HFFc6 (cell line): ENCODE measurements around the gene MAOB. TPM values are rescaled to one million over a fixed set of nuclear protein-coding genes. Genes with fewer than 3 reads are reported as not detected.
"Not testable (repeated sequence)": the region's sequence is repeated elsewhere in the genome, so short reads cannot be mapped to it uniquely, and the experiment has no call there.

ENCODE experiments used
- DNase-seq: peaks from one replicate; pipeline ENCODE4 v3.0.0-alpha.2; 2018
- H3K27ac Mint-ChIP-seq: 2 replicates; pipeline ENCODE4 v1.8.0; 2020; ENCODE audit warnings: mild to moderate bottlenecking, mixed read lengths
- H3K27me3 Mint-ChIP-seq: 2 replicates; pipeline ENCODE4 v1.8.0; 2021; ENCODE audit warnings: mild to moderate bottlenecking, moderate library complexity, mixed read lengths; ENCODE audit not compliant: insufficient read depth
- H3K36me3 Mint-ChIP-seq: 2 replicates; pipeline ENCODE4 v1.8.0; 2021; ENCODE audit warnings: low read depth, mixed read lengths
- H3K4me1 Mint-ChIP-seq: 2 replicates; pipeline ENCODE4 v1.8.0; 2020; ENCODE audit warnings: low read depth, mixed read lengths
- H3K4me3 Mint-ChIP-seq: 2 replicates; pipeline ENCODE4 v1.8.0; 2020; ENCODE audit warnings: mild to moderate bottlenecking, moderate library complexity, mixed read lengths
- H3K9me3 Mint-ChIP-seq: 2 replicates; pipeline ENCODE4 v1.8.0; 2020; ENCODE audit warnings: mild to moderate bottlenecking, mixed read lengths
- CTCF ChIP-seq: fragments of 200-600 bp; sonication (generic); IDR thresholded peaks from 2 replicates; pipeline ENCODE4 v1.5.0; 2021; ENCODE audit warnings: antibody characterized with exemption, mild to moderate bottlenecking
- total RNA-seq, 6 experiments: library from RNA; stranded (reverse); fragmentation: NEBNext Ultra II Directional; extraction: Animal tissue kit (Norgen Biotek cat#: 25700); gene quantifications; 2 replicates in 1 of 6; 3 replicates in 5 of 6; pipeline ENCODE4 v1.2.3, GENCODE V29; 2021

The MAOB gene
- total RNA-seq, 6 experiments from 2014 or later, result not detected

- no peak overlapping the region for H3K27ac Mint-ChIP-seq
- no peaks in the 10 kb centered on the region for H3K36me3 Mint-ChIP-seq
- TF ChIP-seq CTCF, result no peak
- no peaks in the 10 kb centered on the region for H3K4me1 Mint-ChIP-seq
- DNase-seq, result no peak
- no peaks in the 10 kb centered on the region for H3K27me3 Mint-ChIP-seq
- no peak overlapping the region for H3K4me3 Mint-ChIP-seq
- H3K9me3 Mint-ChIP-seq, result 0 out of 2 replicates have a peak, but pooled peaks cover 4% of the 10 kb centered on the region
Measured at GRCh38 chrX:43735534-43735933, 146.7 kb downstream of the MAOB start.

- no peak overlapping the region for H3K4me3 Mint-ChIP-seq
- no peak for TF ChIP-seq CTCF
- H3K9me3 Mint-ChIP-seq, result 0 out of 2 replicates have a peak, but pooled peaks cover 4% of the 10 kb centered on the region
Measured at GRCh38 chrX:43734444-43734843, 147.8 kb downstream of the MAOB start.

GRCh38 chrX:43733699-43734098, 148.6 kb downstream of the MAOB start:
- Mint-ChIP-seq H3K27ac (no peak overlapping the region), H3K4me3 (no peak overlapping the region), H3K4me1 (no peaks in the 10 kb centered on the region), H3K36me3 (no peaks in the 10 kb centered on the region), H3K27me3 (no peaks in the 10 kb centered on the region), H3K9me3 (0 out of 2 replicates have a peak, but pooled peaks cover 4% of the 10 kb centered on the region)
- TF ChIP-seq CTCF, result no peak
- DNase-seq, result no peak

More at GRCh38 chrX:43734444-43734843, 147.8 kb downstream of the MAOB start:
- no peaks in the 10 kb centered on the region for H3K4me1 Mint-ChIP-seq
- no peak for DNase-seq
- H3K36me3 Mint-ChIP-seq, result no peaks in the 10 kb centered on the region
- H3K27ac Mint-ChIP-seq, result no peak overlapping the region
- H3K27me3 Mint-ChIP-seq, result no peaks in the 10 kb centered on the region

- H3K36me3 Mint-ChIP-seq, result no peaks in the 10 kb centered on the region
- no peaks in the 10 kb centered on the region for H3K4me1 Mint-ChIP-seq
- no peak overlapping the region for H3K4me3 Mint-ChIP-seq
- DNase-seq, result no peak
- no peak overlapping the region for H3K27ac Mint-ChIP-seq
- no peaks in the 10 kb centered on the region for H3K27me3 Mint-ChIP-seq
- TF ChIP-seq CTCF, result no peak
- peaks cover 8% of the 10 kb centered on the region for H3K9me3 Mint-ChIP-seq
Measured at GRCh38 chrX:43731086-43731485, 151.2 kb downstream of the MAOB start.

GRCh38 chrX:43728966-43729365, 153.3 kb downstream of the MAOB start:
- no peak overlapping the region for H3K4me3 Mint-ChIP-seq
- no peak for DNase-seq
- TF ChIP-seq CTCF, result no peak
- no peak overlapping the region for H3K27ac Mint-ChIP-seq
- H3K9me3 Mint-ChIP-seq, result peaks cover 14% of the 10 kb centered on the region
- no peaks in the 10 kb centered on the region for H3K4me1 Mint-ChIP-seq
- H3K36me3 Mint-ChIP-seq, result no peaks in the 10 kb centered on the region
- no peaks in the 10 kb centered on the region for H3K27me3 Mint-ChIP-seq

- no peaks in the 10 kb centered on the region for H3K27me3 Mint-ChIP-seq
- H3K36me3 Mint-ChIP-seq, result no peaks in the 10 kb centered on the region
- no peak for DNase-seq
- peaks cover 14% of the 10 kb centered on the region for H3K9me3 Mint-ChIP-seq
- H3K4me3 Mint-ChIP-seq, result no peak overlapping the region
- H3K27ac Mint-ChIP-seq, result no peak overlapping the region
- no peaks in the 10 kb centered on the region for H3K4me1 Mint-ChIP-seq
- no peak for TF ChIP-seq CTCF
Measured at GRCh38 chrX:43728002-43728401, 154.2 kb downstream of the MAOB start.

GRCh38 chrX:43727254-43727653, 155.0 kb downstream of the MAOB start:
- DNase-seq, H3K4me1 Mint-ChIP-seq, H3K36me3 Mint-ChIP-seq, H3K27ac Mint-ChIP-seq, H3K27me3 Mint-ChIP-seq, H3K4me3 Mint-ChIP-seq: not testable (repeated sequence)
- peaks cover 14% of the 10 kb centered on the region for H3K9me3 Mint-ChIP-seq

GRCh38 chrX:43725227-43725626, 157.0 kb downstream of the MAOB start:
- H3K4me1 Mint-ChIP-seq, DNase-seq, H3K36me3 Mint-ChIP-seq, H3K4me3 Mint-ChIP-seq, H3K27me3 Mint-ChIP-seq, H3K27ac Mint-ChIP-seq: not testable (repeated sequence)
- peaks cover 10% of the 10 kb centered on the region for H3K9me3 Mint-ChIP-seq
